ENCODE data around the gene FMOD. TPM values are rescaled to one million over a fixed set of nuclear protein-coding genes. Genes with fewer than 3 reads are reported as not detected.

FMOD gene
- total RNA-seq, 1 donor from 2014 or later: 58.5 TPM

Small RNA genes lying within 50 kb of the gene (small RNA-seq; reads per million reads assigned to genes)
- not detected for gene AL359837.1
- gene RNU6-487P: not detected

Other genes starting within 250 kb of the FMOD start
- 2.1 TPM for gene ADORA1, start 223.4 kb downstream of the FMOD start, total RNA-seq
- gene MYBPH, start 175.3 kb downstream of the FMOD start, total RNA-seq: 27.7 TPM
- gene CHI3L1, start 164.4 kb downstream of the FMOD start, total RNA-seq: 1.0 TPM
- gene CHIT1, start 121.4 kb downstream of the FMOD start, total RNA-seq: under 0.01 TPM
- gene BTG2, start 45.6 kb downstream of the FMOD start, total RNA-seq: 32.4 TPM
- gene PRELP, start 124.7 kb upstream of the FMOD start, total RNA-seq: 1.0 TPM
- not detected for gene OPTC, start 143.0 kb upstream of the FMOD start, total RNA-seq

Measured in skeletal muscle tissue (tissue), 2 donors.